ENCODE results near the gene RUBCN.
"Not testable (repeated sequence)": the region's sequence is repeated elsewhere in the genome, so short reads cannot be mapped to it uniquely, and the experiment has no call there.

RUBCN gene

GRCh38 chr3:197680955-197681521 is 55.7 kb downstream of the RUBCN start:
- no peak for DNase-seq

- no peak for DNase-seq
These were observed 60.8 kb downstream of the RUBCN start for GRCh38 chr3:197675951-197676350.

DNA sequence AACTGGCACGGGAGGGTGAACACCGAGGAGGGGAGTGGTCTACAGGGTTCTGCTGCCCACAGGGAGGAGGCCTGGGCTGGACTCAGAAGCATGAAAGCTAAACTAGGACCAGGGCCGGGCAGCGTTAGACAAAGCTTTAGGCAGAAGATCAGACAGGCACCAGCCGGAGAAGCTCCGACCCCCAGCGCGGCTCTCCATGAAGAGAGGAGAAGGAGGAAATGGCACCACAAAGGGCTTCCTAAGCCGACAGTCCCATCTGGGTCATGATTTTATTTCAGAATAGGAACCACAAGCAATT is 61.2 kb downstream of the RUBCN start:
- DNase-seq: no peak

DNA sequence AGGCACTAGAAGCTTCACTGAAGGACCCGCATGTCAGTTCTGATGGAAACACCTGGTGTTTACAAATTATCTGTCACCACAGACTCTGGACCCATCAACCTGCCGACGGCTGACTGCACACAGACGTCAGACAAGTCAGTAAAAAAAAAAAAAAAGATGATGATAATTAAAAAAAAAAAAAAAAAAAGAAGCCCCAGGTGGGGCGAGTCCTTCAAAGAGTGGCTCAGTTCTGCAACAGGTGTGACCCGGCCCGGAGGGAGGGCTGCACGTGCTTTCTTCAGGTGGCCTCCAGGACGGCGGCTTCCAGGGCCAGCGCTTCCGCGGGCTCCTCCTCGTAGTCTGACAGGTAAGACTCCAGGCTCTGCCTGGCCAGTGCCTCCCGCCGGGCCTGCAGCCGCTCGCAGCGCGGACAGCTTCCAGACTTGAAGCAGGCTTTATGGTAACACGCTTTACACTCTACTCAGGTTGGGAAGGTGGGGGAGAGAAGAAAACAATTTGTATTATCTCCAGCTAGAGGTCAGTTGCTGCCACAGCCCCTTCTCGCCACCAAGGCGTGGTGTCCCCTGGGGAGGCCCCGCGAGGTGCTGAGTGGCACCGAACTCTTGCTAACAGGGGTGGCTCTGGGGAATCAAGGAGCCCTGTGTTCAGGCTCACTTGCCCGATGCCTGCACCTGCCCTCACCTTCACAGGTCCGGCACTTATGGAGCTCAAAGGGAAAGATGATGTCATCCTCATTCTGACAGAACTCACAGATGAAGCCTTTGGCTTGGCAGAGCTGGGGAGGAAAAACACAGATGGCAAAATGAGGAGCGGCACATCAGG is 61.8 kb downstream of the RUBCN start:
- DNase-seq: no peak

DNA sequence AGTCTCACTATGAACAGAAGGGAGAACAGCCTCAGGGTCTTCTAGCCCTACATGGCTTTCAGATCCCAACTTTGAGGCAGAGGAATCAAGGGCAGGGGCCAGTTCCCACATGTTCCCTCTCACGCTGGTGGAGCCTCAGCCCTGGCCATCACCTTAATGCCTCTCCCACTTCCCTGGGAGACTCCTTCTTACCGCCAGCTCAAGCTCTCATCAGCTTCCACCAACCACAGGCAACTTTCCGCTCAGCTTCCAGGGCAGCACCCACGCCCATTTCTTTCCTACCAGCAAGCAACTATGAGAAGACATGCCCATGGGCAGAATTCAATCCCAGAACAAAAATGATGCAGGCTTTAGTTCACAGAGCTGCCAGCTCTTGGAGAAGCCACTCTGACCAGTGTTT is 63.5 kb downstream of the RUBCN start:
- DNase-seq: no peak

DNA sequence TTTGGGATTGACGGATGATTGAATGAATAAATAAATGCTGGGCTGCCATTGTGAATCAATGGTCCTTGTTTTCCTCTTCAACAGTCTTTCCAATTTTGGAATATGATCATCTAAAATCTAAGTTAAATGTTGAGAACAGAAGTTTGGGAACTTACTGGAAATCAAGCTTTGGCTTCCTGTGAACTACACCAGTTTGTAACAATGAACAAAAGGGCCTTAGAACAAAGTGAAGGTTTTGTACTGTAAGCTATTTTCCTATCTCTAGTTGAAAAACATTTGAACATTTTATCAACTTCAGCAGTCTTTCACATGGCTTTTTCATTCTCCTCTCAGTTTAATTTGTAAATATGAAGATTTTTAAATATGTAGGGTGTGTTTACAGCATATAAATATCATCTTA is 66.3 kb downstream of the RUBCN start:
- no peak for DNase-seq

DNA sequence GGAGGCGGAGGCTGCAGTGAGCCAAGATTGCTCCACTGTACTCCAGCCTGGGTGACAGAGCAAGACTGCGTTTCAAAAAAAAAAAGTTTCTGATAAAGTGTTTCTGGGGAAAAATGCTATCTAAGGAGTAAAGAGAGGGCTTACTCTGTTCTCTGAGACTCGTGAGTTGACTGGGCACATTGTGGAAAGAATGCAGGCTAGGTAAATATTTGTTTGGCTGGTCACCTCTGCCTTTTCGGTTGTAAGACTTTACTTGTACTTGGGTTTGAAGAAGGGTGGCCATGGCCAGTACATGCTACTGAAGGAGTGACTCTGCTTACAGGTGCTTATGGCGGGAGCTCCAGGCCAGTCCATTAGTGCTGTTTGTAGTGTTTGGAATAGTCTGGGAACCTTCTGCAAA is 68.7 kb downstream of the RUBCN start:
- no peak for DNase-seq

- DNase-seq: not testable (repeated sequence)
These were observed 69.4 kb downstream of the RUBCN start for GRCh38 chr3:197667293-197667692.

- not testable (repeated sequence) for DNase-seq
These were observed 70.4 kb downstream of the RUBCN start for GRCh38 chr3:197666221-197666842.

DNA sequence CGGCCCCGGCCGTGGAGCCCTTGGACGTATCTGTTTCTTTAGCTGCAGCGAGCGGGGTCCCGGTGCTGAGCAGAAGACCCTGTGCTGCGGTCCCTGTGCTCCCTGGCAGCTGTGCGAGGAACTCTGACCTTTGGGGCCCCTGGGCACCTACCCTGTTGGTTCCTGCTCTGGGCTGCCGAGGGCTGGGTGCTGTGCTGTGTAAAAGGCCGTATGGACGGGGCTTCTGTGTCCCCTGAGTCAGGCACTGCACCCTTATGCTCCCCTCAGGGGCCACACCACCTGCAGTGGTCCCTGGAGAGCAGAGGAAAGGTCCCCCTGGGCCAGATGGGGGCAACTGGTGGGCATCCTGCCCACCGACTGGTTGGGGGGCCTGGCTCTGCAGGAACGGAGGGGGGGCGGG is 71.2 kb downstream of the RUBCN start:
- not testable (repeated sequence) for DNase-seq

DNA sequence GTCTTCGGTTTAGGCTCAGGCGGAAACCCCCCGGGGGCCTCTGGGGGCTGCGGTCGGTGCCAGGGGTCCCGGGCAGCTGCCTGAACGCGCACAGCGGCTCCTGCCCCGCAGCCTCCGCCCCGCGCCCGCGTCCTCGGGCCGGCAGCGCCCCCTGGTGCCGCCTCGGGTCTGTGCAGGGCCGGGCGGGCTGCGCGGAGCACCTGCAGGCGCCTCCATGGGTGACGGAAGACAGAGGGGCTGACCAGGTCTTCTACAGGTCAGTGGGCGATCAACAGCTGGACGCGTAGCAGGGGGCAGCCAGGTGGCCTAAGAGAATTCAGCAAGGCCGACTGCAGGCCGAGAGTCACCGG is 71.6 kb downstream of the RUBCN start:
- not testable (repeated sequence) for DNase-seq

DNA sequence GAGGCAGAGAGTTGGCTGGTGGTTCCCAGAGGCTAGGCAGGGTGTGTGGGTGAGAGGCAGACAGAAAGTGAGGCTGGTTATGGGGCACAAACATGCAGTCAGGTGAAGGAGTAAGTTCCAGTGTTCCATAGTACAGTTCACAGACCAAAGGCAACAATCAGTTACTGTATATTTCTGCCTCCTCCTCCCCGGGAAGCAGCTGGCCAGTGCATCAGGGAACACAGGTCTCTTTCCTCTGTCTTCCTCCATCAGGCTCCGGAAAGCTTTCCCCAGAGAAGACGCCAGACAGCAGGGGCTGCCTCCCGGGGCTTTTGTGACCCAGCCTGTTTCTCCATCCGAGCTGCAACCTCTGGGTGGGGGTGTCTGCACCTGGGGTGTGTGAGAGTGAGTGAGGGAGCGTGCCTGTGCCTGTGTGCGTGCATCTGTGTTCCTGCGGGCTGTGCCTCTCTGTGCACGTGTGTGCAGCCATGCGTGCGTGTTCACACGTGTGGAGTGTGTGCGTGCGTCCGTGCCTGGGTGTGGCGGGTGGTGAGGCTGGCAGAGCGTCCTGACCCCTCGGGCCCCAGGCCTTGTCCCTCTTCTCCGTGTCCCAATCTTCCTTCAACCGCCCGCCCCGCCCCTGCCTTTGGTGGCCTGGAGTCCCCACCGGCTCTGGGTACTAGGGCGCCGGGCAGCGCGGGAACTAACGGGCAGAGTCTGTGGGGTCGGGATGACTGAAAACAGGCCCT is 72.1 kb downstream of the RUBCN start:
- not testable (repeated sequence) for DNase-seq

DNA sequence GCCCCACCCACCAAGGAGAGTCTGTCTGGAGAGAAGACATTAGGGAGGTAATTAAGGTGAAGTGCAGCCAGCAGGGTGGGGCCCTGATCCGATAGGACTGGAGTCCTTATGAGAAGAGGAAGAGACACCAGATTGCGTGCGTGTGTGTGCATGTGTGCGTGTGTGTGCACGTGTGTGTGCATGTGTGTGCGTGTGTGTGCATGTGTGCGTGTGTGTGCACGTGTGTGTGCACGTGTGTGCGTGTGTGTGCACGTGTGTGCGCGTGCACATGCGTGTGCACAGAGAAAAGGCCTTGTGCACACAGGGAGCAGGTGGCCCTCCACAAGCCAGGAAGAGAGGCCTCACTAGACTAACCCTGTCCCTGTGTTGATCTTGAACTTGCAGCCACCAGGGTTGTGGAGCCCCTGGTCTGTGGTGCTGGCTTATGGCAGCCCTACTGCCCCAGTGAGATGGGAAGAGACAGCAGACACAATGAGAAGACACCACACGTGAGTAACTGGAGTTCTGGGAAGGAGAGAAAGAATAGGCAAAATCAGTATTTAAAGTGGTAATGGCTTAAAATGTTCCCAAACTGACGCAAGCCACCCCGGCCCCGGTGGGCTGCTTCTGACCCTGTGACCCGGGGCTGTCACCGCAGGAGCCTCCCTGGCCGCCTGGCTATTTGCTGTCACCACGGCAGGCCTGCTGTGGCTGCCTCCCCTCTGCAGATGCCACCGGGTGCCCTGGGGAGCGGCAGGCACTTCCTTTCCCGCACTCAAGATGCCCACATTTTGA is 73.2 kb downstream of the RUBCN start:
- not testable (repeated sequence) for DNase-seq

DNA sequence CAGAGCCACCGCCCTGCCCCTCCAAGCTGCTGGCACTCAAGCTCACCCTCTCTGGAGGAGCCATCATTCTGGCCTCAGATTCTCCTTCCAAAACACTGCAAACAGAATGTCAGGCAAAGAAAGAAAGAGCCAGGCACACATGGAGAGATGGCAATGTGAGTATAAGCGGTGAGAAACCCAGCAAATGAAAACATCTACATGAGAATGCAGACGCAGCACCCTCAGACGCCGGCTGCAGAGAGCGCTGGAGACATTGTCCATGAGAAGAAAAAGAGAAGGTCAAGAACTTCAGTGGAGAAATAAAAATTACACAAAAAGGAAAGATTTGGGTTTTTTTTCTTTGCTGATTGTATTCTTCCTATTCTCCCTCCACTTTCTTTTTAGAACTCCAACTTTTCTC is 74.4 kb downstream of the RUBCN start:
- DNase-seq: not testable (repeated sequence)

- DNase-seq: not testable (repeated sequence)
These were observed 74.8 kb downstream of the RUBCN start for GRCh38 chr3:197661874-197662273.

GRCh38 chr3:197661234-197661834 is 75.4 kb downstream of the RUBCN start:
- not testable (repeated sequence) for DNase-seq

DNA sequence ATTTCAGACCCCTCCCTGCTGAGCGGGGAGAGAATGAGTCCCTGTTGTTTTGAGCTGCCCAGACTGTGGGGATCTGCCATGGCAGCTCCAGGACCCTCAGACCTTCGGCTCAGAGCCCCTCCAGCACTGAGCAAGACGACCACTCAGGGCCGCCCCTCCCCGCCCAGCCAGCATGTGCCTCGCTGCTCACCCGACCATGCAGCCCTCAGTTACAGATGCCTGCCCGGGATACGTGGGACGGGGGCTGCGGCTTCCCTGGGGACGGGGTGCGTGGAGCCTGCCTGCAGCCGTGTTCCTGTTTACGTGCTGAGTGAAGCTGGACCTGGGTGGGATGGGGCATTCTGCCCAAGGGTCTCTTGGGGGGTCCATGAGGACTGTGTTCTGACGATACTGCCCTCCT is 77.0 kb downstream of the RUBCN start:
- not testable (repeated sequence) for DNase-seq

DNA sequence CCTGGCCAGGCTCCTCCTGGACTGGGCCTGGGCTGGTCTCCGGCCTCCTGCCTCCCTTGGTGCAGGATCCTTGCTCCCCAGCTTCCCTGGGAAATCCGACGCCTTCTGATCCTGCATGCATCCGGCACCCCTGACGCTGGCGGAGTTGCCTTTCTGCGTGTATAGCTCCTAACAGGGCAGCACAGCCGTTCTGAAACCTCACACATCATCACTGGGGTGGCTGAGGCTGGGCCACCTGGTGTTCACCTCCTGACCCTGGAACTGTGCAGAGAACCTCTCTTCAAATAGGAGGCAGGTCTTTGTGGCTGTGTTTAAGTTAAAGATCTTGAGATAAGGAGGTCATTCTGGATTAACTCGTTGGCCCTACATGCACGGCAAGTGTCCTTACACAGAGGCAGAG is 77.6 kb downstream of the RUBCN start:
- DNase-seq: not testable (repeated sequence)

DNA sequence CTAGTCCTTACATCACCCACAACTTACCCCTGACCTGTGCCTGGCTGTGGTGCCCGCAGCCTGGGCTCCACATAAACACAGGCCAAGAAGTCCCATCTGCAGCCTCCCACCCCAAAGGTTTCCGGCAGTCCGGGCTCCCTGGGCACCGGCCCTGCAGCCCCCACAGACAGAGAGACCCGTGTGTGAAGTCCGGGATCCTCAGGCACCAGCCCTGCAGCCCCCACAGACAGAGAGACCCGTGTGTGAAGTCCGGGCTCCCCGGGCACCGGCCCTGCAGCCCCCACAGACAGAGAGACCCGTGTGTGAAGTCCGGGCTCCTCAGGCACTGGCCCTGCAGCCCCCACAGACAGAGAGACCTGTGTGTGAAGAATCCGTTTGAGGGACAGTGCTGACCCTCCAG is 78.0 kb downstream of the RUBCN start:
- not testable (repeated sequence) for DNase-seq

- not testable (repeated sequence) for DNase-seq
These were observed 79.0 kb downstream of the RUBCN start for GRCh38 chr3:197657541-197658292.

- DNase-seq: not testable (repeated sequence)
These were observed 79.7 kb downstream of the RUBCN start for GRCh38 chr3:197656960-197657359.

- not testable (repeated sequence) for DNase-seq
These were observed 80.6 kb downstream of the RUBCN start for GRCh38 chr3:197656129-197656528.

All from NCI-H524 treated with DMSO at 0.1 percent for 48 hours (cell line).